CD4-positive, alpha-beta T cell (primary cell): Measurements from ENCODE around the gene IRS1. TPM values are rescaled to one million over a fixed set of nuclear protein-coding genes. Genes with fewer than 3 reads are reported as not detected.

ENCODE experiments used
- ATAC-seq: fragments of 200-7000 bp; cut with Tn5 transposase; one replicate; pipeline ENCODE4 v1.10.0; 2022; ENCODE audit warnings: mild to moderate bottlenecking; ENCODE audit not compliant: poor library complexity
- CTCF ChIA-PET: fragments of 350-600 bp; sonication (Branson Sonifier 250); formaldehyde crosslinking; loops from one replicate; lab custom pipeline; 2021; ENCODE audit warnings: antibody characterized with exemption, inconsistent platforms; lab: Charles Lee
- POLR2A ChIA-PET: fragments of 350-600 bp; sonication (Branson Sonifier 250); formaldehyde crosslinking; loops from one replicate; lab custom pipeline; 2021; ENCODE audit warnings: antibody characterized with exemption, inconsistent platforms; lab: Charles Lee
- DNase-seq, 14 experiments: peaks; one replicate each; pipeline ENCODE4 v3.0.0-alpha.2; 2013 to 2020; ENCODE audit warnings: mixed read lengths in 2 of 14
- H3K27ac ChIP-seq, 2 donors: one replicate each; pipeline versions ENCODE4 v1.5.1 to v1.7.0; 2013; ENCODE audit warnings: low read length in 2 of 2, low read depth in 1 of 2, mild to moderate bottlenecking in 1 of 2
- H3K27me3 ChIP-seq, 2 experiments: 1 replicate in 1 of 2; 2 replicates in 1 of 2; pipeline versions ENCODE4 v1.6.1 to v1.7.0; 2013; ENCODE audit warnings: low read length in 2 of 2, control low read depth in 1 of 2, mild to moderate bottlenecking in 1 of 2, moderate library complexity in 1 of 2; ENCODE audit not compliant: insufficient read depth in 2 of 2, control insufficient read depth in 1 of 2
- H3K36me3 ChIP-seq: one replicate; pipeline ENCODE4 v1.6.1; 2013; ENCODE audit warnings: low read length, control low read depth; ENCODE audit not compliant: insufficient read depth
- H3K4me1 ChIP-seq: one replicate; pipeline ENCODE4 v1.6.1; 2013; ENCODE audit warnings: low read length, control low read depth; ENCODE audit not compliant: insufficient read depth
- H3K4me3 ChIP-seq: one replicate; pipeline ENCODE4 v1.5.1; 2013; ENCODE audit warnings: mild to moderate bottlenecking, low read length, moderate library complexity
- H3K9me3 ChIP-seq, 2 experiments: 1 replicate in 1 of 2; 2 replicates in 1 of 2; pipeline versions ENCODE4 v1.6.1 to v1.7.0; 2013; ENCODE audit warnings: low read length in 2 of 2, mild to moderate bottlenecking in 2 of 2, control low read depth in 1 of 2, moderate library complexity in 1 of 2; ENCODE audit not compliant: control insufficient read depth in 1 of 2, insufficient read depth in 1 of 2
- H3K27ac Mint-ChIP-seq: one replicate; pipeline ENCODE4 v1.8.0; 2020; ENCODE audit warnings: mixed read lengths
- H3K27me3 Mint-ChIP-seq: one replicate; pipeline ENCODE4 v1.8.0; 2021; ENCODE audit warnings: mixed read lengths
- H3K36me3 Mint-ChIP-seq: one replicate; pipeline ENCODE4 v1.8.0; 2021; ENCODE audit warnings: low read depth, mixed read lengths
- H3K4me1 Mint-ChIP-seq: one replicate; pipeline ENCODE4 v1.8.0; 2021; ENCODE audit warnings: low read depth, mixed read lengths
- H3K4me3 Mint-ChIP-seq: one replicate; pipeline ENCODE4 v1.8.0; 2020; ENCODE audit warnings: mild to moderate bottlenecking, mixed read lengths
- H3K9me3 Mint-ChIP-seq: one replicate; pipeline ENCODE4 v1.8.0; 2020; ENCODE audit warnings: mixed read lengths
- CTCF ChIP-seq: fragments of 200-600 bp; IDR thresholded peaks from one replicate; pipeline ENCODE4 v1.8.0; 2022; ENCODE audit warnings: antibody characterized with exemption, mild to moderate bottlenecking
- intact Hi-C, 2 experiments: fragments of 100-400 bp; cut with DNase I in 1 of 2; cut with micrococcal nuclease in 1 of 2; formaldehyde crosslinking; loops; one replicate each; pipeline versions ENCODE4 v1.15.1 to v1.9.0; 2023 to 2025; cut with DNase I, micrococcal nuclease
- total RNA-seq, 174 experiments: library from RNA in 2 of 174; stranded (reverse) in 2 of 174; gene quantifications; one replicate each; pipeline ENCODE4 v1.2.3 and lab custom pipeline; 2021 to 2026

The IRS1 gene
- total RNA-seq, 2 experiments from 2014 or later: 2.9 TPM

- intact Hi-C loops: loop anchor here in 1 of 2 experiments (10.0 kb wide), 2 partner anchors 528 to 1512 kb away; partner anchors contain the start of gene MFF
- Histone ChIP-seq H3K9me3 (peaks cover 0 to 5% of the 10 kb centered on the region in 2 experiments), H3K4me3 (no peak overlapping the region), H3K4me1 (peaks cover 64% of the 10 kb centered on the region), H3K27me3 (peaks cover 0 to 7% of the 10 kb centered on the region in 2 experiments), H3K27ac (no peak overlapping the region), H3K36me3 (no peaks in the 10 kb centered on the region)
- ATAC-seq (no peak), DNase-seq (peak in 2 of 14 experiments; percentile 4 to 39)
- Mint-ChIP-seq H3K27me3 (no peaks in the 10 kb centered on the region), H3K4me3 (peak overlapping the region; percentile 86), H3K27ac (peak overlapping the region; percentile 39), H3K9me3 (no peaks in the 10 kb centered on the region), H3K36me3 (no peaks in the 10 kb centered on the region), H3K4me1 (peaks cover 41% of the 10 kb centered on the region)
- ChIA-PET POLR2A (interaction anchor here (1.5 kb wide), 1 partner anchor 39 kb away, joined by 4 read pairs; the partner anchor contains the start of gene RHBDD1), CTCF (no interaction called here)
- TF ChIP-seq CTCF: no peak
Observed at GRCh38 chr2:226796840-226797288, 2.8 kb downstream of the IRS1 start.

- POLR2A ChIA-PET: interaction anchor here (1.5 kb wide), 1 partner anchor 40 kb away, joined by 4 read pairs; the partner anchor contains the start of gene RHBDD1
- Mint-ChIP-seq H3K9me3 (no peaks in the 10 kb centered on the region), H3K36me3 (peaks cover 2% of the 10 kb centered on the region), H3K4me3 (peak overlapping the region; percentile 86), H3K27ac (peak overlapping the region; percentile 39), H3K4me1 (peaks cover 38% of the 10 kb centered on the region), H3K27me3 (no peaks in the 10 kb centered on the region)
- Histone ChIP-seq H3K9me3 (peaks cover 0 to 5% of the 10 kb centered on the region in 2 experiments), H3K36me3 (no peaks in the 10 kb centered on the region), H3K4me3 (no peak overlapping the region), H3K27me3 (peaks cover 0 to 3% of the 10 kb centered on the region in 2 experiments), H3K27ac (no peak overlapping the region), H3K4me1 (peaks cover 62% of the 10 kb centered on the region)
- TF ChIP-seq CTCF: no peak
- CTCF ChIA-PET: no interaction called here
- ATAC-seq: no peak
- DNase-seq: peak in 2 of 14 experiments; percentile 3 to 15
- intact Hi-C loops: loop anchor here in 1 of 2 experiments (10.0 kb wide), 2 partner anchors 529 to 1511 kb away; partner anchors contain the start of gene MFF
Observed at GRCh38 chr2:226796012-226796839, 3.4 kb downstream of the IRS1 start.

- H3K27me3 ChIP-seq: no peaks in the 10 kb centered on the region
- Mint-ChIP-seq H3K36me3 (peaks cover 5% of the 10 kb centered on the region), H3K4me1 (peaks cover 38% of the 10 kb centered on the region), H3K4me3 (peak overlapping the region; percentile 86), H3K27me3 (no peaks in the 10 kb centered on the region), H3K9me3 (no peaks in the 10 kb centered on the region), H3K27ac (no peak overlapping the region)
- no peaks in the 10 kb centered on the region for H3K36me3 ChIP-seq
- peaks cover 62% of the 10 kb centered on the region for H3K4me1 ChIP-seq
- no peak overlapping the region for H3K4me3 ChIP-seq
- H3K9me3 ChIP-seq: peaks cover 0 to 5% of the 10 kb centered on the region in 2 experiments
- H3K27ac ChIP-seq: no peak overlapping the region
- ChIA-PET POLR2A (interaction anchor here (0.8 to 1.5 kb wide), 2 partner anchors 40 to 41 kb away, joined by 3 to 4 read pairs; partner anchors contain the start of gene RHBDD1), CTCF (no interaction called here)
- intact Hi-C loops: loop anchor here in 1 of 2 experiments (2.0 to 10.0 kb wide), 3 partner anchors 37 to 1511 kb away; partner anchors contain the start of gene MFF
- DNase-seq: peak in 1 of 14 experiments; percentile 23
- TF ChIP-seq CTCF: no peak
- no peak for ATAC-seq
Observed at GRCh38 chr2:226795281-226796011, 4.2 kb downstream of the IRS1 start.
